ENCODE measurements around the gene ANK3. TPM values are rescaled to one million over a fixed set of nuclear protein-coding genes. Genes with fewer than 3 reads are reported as not detected.

Gene ANK3
- total and polyA plus RNA-seq, 3 donors from 2014 or later = 23.5 to 39.9 (median 38.6) TPM

- 75 to 82% methylated on average over 3 of the region's 3 CpGs for WGBS, 2 donors
- DNase-seq = no peak
- TF ChIP-seq CTCF (IDR thresholded peaks at IDR 0.05) = no peak
- Histone ChIP-seq H3K27ac (no peak overlapping the region), H3K4me3 (no peak overlapping the region), H3K27me3 (no peaks in the 10 kb centered on the region), H3K9me3 (no peaks in the 10 kb centered on the region), H3K36me3 (ENCODE audit: low read depth, missing control alignments) (no peaks in the 10 kb centered on the region), H3K4me1 (no peaks in the 10 kb centered on the region)
- intact Hi-C loops (cut with DNase I; ENCODE audit: low total_unique reads) = no loop called here
Observed at GRCh38 chr10:60336901-60337630, 52.6 kb downstream of the ANK3 start.

- Histone ChIP-seq H3K27me3 (no peaks in the 10 kb centered on the region), H3K27ac (no peak overlapping the region), H3K36me3 (ENCODE audit: low read depth, missing control alignments) (no peaks in the 10 kb centered on the region), H3K4me3 (no peak overlapping the region), H3K4me1 (no peaks in the 10 kb centered on the region), H3K9me3 (no peaks in the 10 kb centered on the region)
- DNase-seq = no peak
- TF ChIP-seq POLR2A (IDR thresholded peaks at IDR 0.05) = no peak
- no peak for TF ChIP-seq CTCF (IDR thresholded peaks at IDR 0.05)
- WGBS, 2 donors = 88% methylated on average over 5 of the region's 5 CpGs
- intact Hi-C loops (cut with DNase I; ENCODE audit: low total_unique reads) = no loop called here
Observed at GRCh38 chr10:60335708-60336107, 54.0 kb downstream of the ANK3 start.

- H3K4me1 ChIP-seq = no peaks in the 10 kb centered on the region
- no peaks in the 10 kb centered on the region for H3K9me3 ChIP-seq
- H3K27me3 ChIP-seq = no peaks in the 10 kb centered on the region
- intact Hi-C loops (cut with DNase I; ENCODE audit: low total_unique reads) = no loop called here
- no peaks in the 10 kb centered on the region for H3K36me3 ChIP-seq (ENCODE audit: low read depth, missing control alignments)
- H3K4me3 ChIP-seq = no peak overlapping the region
- no peak for TF ChIP-seq CTCF (IDR thresholded peaks at IDR 0.05)
- TF ChIP-seq POLR2A (IDR thresholded peaks at IDR 0.05) = no peak
- H3K27ac ChIP-seq = no peak overlapping the region
- WGBS, 2 donors = 75 to 85% methylated on average over 4 of the region's 4 CpGs
- no peak for DNase-seq
Observed at GRCh38 chr10:60334991-60335390, 54.7 kb downstream of the ANK3 start.

GRCh38 chr10:60332371-60332770, 57.3 kb downstream of the ANK3 start:
- WGBS, 2 donors = 73 to 97% methylated on average over 2 of the region's 2 CpGs
- H3K4me1 ChIP-seq = no peaks in the 10 kb centered on the region
- no peak overlapping the region for H3K4me3 ChIP-seq
- no peaks in the 10 kb centered on the region for H3K27me3 ChIP-seq
- H3K9me3 ChIP-seq = no peaks in the 10 kb centered on the region
- TF ChIP-seq POLR2A (IDR thresholded peaks at IDR 0.05) (no peak), CTCF (IDR thresholded peaks at IDR 0.05) (no peak)
- no peaks in the 10 kb centered on the region for H3K36me3 ChIP-seq (ENCODE audit: low read depth, missing control alignments)
- H3K27ac ChIP-seq = no peak overlapping the region
- no peak for DNase-seq
- intact Hi-C loops (cut with DNase I; ENCODE audit: low total_unique reads) = no loop called here

- intact Hi-C loops (cut with DNase I; ENCODE audit: low total_unique reads) = no loop called here
- WGBS, 2 donors = 89 to 90% methylated on average over 3 of the region's 3 CpGs
- Histone ChIP-seq H3K4me1 (no peaks in the 10 kb centered on the region), H3K4me3 (no peak overlapping the region), H3K9me3 (no peaks in the 10 kb centered on the region), H3K27me3 (no peaks in the 10 kb centered on the region), H3K36me3 (ENCODE audit: low read depth, missing control alignments) (no peaks in the 10 kb centered on the region), H3K27ac (no peak overlapping the region)
- no peak for DNase-seq
- TF ChIP-seq POLR2A (IDR thresholded peaks at IDR 0.05) (no peak), CTCF (IDR thresholded peaks at IDR 0.05) (no peak)
Observed at GRCh38 chr10:60331886-60332285, 57.8 kb downstream of the ANK3 start.

All from testis (tissue), 3 donors.